NOMO-1 (cell line): ENCODE measurements around the gene CD160.
"Not testable (repeated sequence)": the region's sequence is repeated elsewhere in the genome, so short reads cannot be mapped to it uniquely, and the experiment has no call there.

Source experiments
- DNase-seq, 2 experiments: peaks; one replicate each; lab custom pipeline; 2025; ENCODE audit not compliant: unreplicated experiment in 2 of 2; lab: John Stamatoyannopoulos, UW

CD160 gene

DNA sequence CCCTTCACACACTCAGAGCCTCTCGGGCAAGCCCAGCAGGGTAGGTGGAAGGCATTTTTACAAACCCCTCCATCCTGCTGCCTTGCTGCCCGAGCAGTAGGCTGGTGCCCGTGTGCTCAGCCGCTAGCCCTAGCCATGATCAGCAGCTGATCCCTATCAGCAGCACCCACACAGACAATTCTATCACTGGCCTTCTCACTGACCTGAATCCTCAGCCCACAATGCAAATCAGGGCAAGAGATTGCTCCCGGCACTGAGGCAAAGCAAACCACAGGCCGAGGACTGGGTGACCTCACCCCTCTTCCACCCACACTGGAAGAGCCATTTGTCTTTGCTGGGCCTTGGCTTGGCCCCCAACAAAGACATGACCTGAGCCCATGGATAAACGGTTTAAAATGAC is 11.2 kb upstream of the CD160 start:
- no peak for DNase-seq

DNA sequence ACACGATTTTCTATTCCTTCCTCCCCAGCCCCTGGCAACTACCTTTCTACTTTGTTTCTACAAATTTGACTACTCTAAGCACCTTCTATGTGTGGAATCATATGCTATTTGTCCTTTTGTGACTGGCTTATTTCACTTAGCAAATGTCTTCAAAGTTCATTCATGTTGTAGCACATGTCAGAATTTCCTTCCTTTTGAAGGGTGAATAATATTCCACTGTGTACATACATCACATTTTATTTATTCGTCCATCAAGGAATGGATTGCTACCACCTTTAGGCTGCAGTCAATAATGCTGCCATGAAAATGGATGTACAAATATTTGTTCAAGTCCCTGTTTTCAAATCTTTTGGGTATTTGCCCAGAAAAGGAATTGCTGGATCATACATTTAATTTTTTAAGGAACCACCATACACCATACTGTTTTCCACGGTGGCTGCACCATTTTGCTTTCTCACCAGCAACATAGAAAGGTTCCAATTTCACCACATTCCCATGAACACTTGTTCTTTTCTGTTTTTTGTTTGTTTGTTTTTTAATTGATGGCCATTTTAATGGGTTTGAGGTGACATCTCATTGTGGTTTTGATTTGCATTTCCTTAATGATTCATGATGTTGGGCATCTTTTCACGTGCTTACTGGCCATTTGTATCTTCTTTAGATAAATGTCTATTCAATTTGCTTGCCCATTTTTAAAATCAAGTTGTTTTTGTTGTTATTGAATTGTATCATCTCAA is 8.8 kb upstream of the CD160 start:
- DNase-seq: no peak

DNA sequence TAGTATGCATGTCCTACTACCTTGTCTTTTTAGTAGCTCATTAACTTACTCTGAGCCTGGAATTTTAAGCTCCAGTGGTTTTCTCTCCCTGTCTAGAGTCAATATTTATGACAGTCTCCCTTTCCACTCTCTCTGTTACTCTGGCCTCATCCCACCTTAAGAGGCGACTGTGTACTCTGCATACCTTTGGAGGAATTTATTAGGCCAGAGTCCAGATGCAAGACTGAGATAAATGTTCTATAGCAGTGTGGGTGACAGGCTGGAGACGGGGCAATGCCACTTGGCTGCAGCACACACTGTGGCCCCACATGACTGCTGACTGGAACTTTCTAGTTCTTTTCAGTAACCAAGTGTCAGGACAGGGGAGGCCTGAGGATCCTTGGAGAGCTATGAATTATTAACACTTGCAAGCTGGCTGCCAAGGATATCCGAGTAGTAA is 8.1 kb upstream of the CD160 start:
- no peak for DNase-seq

- no peak for DNase-seq
Observed at GRCh38 chr1:145714524-145715111, 4.7 kb upstream of the CD160 start.

DNA sequence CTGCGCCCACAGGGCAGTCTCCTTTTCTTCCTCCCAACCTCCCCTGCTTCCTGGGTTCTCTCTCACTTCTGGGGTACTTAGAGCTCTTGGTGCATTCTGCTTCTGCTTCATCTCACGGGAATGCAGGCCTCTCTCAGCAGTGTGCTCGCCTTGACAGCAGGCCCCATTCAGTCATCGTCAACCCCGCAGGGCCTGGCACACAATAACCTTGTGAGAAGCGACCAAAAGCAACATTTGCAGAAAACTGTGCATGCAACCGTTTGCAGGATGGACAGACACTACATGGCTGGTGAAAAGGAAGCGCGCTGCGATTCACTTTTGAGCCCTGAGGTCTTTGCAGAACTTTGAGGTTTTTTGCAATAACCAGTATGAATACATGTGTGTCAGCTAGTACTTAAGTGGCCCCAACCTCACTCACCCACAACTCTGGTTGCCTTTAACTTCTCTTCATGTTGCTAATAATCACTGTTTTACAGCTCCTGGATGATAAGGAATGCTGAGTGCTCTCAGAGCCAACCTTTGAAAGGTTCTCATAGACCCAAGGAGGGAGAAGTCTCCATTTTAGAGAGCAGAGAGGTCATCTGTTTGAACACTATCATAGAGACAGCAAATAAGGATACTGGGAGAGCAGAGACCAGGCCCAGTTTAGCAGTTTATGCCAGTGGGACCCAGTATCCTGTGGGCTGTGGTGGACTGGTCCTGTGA is 2.5 kb upstream of the CD160 start:
- DNase-seq: peak; percentile 32 to 55

GRCh38 chr1:145717833-145718232 is 1.5 kb upstream of the CD160 start:
- no peak for DNase-seq

GRCh38 chr1:145718465-145718864 is 834 bp upstream of the CD160 start:
- not testable (repeated sequence) for DNase-seq

GRCh38 chr1:145720556-145720877 is 1.2 kb downstream of the CD160 start:
- no peak for DNase-seq

- DNase-seq: peak; percentile 48 to 51
Observed at GRCh38 chr1:145720878-145721671, 1.8 kb downstream of the CD160 start.

DNA sequence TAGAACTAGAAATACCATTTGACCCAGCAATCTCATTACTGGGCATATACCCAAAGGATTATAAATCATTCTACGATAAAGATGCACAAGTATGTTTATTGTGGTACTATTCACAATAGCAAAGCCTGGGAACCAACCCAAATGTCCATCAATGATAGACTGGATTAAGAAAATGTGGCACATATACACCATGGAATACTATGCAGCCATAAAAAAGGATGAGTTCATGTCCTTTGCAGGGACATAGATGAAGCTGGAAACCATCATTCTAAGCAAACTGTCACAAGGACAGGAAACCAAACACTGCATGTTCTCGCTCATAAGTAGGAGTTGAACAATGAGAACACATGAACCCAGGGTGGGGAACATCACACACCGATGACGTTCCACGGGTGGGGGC is 6.9 kb downstream of the CD160 start:
- not testable (repeated sequence) for DNase-seq

DNA sequence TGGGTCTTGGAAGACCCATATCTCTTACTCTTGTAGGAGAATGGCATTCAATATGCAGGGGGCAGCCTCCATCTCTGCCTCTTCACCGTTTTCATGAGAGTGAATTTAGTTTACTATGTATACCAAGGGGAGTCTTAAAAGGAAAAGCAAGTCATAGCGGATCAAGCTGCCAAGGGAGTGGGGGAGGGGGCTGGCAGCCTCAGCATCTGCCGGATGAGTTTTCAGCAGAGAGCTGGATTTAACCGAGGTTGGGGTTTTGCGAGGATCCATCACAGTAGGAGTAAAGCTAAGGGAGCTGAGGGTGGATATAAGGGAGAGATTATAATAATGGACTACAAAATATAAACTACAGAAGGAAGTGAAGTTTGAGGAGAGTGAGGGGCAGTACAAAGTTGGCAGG is 9.9 kb downstream of the CD160 start:
- no peak for DNase-seq

GRCh38 chr1:145729666-145730436 is 10.6 kb downstream of the CD160 start:
- DNase-seq: no peak

DNA sequence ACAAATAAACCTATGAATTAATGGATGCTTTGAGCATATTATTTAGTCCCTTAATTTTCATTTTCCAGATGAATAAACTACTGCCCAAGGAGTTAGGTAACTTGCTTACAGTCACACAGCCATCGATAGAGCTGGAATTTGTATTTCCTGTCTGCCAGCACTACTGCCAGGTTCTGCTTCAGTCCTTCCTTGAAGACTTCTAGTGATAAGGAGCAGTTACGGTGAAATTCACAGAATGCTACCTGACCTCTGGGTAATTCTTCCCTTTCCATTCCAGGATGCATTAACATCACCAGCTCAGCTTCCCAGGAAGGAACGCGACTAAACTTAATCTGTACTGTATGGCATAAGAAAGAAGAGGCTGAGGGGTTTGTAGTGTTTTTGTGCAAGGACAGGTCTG is 11.2 kb downstream of the CD160 start:
- DNase-seq: no peak

GRCh38 chr1:145730900-145731299 is 11.6 kb downstream of the CD160 start:
- DNase-seq: no peak

DNA sequence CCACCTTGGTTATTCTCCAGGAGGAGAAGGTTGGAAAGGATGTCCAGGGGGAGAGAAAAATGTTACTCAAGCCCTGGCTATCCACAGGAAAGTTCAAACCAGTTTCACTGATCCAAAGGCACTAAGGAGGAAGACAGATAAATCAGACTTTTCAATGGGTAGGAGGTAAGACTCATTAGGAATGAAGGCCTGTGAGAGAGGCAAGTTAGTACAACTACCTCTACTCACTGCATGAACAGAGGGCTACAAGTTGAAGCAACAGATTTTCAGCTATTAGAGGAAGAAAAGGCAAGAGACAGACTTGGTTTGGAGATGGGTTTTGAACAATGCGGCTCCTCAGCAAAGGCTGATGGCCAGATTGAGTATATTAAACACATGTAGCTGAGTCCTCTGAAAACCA is 16.9 kb downstream of the CD160 start:
- DNase-seq: no peak

DNA sequence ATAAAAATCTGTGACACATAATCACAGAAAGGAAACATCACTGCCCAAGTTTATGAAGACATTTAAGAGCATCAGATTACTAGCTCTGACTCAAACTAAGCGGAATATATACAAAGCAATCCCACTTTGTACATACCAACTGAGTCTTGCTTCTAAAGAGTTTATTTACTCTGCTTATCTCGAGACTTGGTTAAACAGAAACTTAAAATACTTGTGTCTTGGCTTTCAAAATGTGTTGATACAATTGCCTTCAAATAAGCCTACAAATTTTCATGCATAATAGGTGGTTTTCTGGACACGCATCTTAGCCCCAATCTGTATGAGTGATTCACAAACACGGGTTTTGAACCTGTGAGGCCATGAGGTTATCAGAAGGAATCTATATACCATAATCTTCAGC is 21.0 kb downstream of the CD160 start:
- DNase-seq: no peak

DNA sequence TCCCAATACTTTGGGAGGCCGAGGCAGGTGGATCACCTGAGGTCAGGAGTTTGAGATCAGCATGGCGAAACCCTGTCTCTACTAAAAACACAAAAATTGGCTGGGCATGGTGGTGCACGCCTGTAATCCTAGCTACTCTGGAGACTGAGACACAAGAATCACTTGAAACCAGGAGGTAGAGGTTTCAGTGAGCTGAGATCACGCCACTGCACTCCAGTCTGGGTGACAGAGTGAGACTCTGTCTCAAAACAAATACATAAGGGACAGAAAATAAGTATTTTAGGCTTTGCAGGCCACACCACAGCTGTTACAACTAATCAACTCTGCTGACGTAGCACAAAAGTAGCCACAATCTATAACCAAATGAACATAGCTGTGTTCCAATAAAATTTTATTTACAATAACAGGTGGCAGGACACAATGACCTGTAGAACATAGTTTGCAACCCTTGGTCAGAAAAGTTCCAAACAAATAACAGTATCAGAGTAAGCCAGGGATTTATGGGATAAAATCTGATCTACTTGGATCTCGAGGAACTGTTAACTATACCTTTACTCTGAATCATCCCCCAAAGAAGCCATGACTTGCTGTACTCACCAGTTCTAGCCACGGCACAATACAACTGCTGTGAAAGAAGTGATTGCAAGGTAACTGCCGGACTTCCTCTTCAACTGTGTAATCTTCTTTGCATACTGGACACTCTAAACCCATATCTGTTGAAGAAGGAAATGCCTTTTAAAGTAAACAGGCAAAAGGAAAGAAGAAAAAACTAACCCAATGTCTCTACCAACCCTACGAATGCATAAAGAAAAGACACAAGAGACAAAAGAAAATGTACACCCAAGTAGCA is 28.3 kb downstream of the CD160 start:
- DNase-seq: peak; percentile 23 to 55

DNA sequence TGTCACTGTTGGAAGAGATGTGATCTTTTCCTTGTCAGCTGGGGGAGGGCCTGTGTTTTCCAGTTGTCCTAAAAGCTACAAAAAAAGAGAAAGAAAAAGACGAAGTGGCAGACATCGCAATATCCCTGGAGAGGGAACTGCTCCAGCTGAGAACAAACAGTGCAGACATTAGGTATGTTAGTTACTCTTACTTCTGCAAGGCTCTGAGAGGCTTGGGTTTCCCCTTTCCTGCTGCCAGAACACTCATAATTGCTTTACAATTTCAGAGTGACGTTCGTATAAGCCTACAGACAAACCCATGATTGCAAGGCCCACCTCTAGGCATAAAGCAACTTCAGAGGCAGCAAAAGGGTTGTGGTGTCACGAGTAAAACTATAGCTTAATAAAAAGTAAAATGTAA is 31.1 kb downstream of the CD160 start:
- DNase-seq: peak; percentile 16 to 21

DNA sequence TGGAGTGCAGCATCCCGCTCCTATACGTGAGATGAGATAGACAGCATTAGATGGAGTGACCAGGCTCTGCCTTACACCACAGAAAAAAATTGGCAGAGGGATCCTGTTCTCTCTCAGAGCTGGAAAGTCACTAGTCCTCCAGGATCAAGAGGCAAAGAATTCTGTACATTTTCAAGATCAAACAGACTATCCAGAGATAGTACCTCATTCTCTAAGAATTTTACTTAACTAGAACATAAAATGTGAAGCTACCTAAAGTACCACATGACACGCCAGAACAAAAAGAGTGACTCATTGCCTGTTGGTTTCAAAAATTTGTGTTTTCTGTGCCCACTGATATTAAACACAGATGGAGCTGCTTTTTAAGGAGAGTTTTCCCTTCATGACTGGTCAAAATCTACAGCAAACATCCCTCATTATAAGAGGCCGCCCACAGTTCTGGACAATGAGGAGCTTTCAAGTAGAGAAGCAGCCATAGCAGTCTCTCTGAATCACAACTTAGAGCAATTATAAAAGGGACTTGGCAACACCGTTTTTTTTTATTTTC is 32.3 kb downstream of the CD160 start:
- DNase-seq: no peak
